Activated CD4-positive, alpha-beta T cell treated with anti-CD3 and anti-CD28 coated beads, Interleukin-2, amount 50 U/mL, for 1 hour (primary cell): ENCODE data around the gene NGF.
"Not testable (repeated sequence)": the region's sequence is repeated elsewhere in the genome, so short reads cannot be mapped to it uniquely, and the experiment has no call there.

Experiments used
- DNase-seq: peaks from one replicate; pipeline ENCODE4 v3.0.0-alpha.2; 2020

NGF gene

DNA sequence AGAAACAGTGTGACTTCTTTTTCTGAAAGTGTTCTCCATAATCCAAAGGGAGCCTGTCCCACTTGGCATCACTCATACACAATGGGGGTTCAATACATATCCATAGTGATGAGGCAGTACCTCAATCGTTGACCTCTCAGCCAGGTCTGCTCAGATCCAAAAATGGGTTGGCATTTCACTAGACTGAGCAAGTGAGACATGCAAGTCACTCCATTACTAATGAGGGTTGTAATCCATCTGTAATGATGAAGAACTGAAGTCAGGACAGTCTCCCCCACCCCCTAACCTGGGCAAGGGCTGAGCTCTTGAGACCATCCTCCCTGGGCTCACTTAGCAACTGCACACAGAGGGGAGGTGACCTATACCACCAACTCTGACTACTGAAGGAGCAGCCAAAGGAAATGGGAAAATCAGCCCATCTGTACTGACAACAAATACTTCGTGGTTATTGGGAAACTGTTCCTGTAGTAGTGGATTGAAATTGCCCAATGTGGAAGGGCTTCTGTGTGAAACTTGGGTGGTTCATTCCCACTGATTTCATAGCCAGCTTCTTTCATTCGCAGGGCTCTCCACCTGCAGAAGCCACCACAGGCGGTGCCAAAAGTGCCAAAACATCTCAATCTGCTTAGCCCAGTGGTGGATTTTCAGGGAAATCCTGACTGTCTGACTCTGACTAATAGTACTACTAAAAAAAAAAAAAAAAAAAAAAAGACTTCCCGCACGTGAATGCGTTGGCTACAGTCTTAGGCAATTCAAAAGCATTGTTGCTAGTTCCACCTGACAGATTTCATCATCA is 5.0 kb downstream of the NGF start:
- no peak for DNase-seq

DNA sequence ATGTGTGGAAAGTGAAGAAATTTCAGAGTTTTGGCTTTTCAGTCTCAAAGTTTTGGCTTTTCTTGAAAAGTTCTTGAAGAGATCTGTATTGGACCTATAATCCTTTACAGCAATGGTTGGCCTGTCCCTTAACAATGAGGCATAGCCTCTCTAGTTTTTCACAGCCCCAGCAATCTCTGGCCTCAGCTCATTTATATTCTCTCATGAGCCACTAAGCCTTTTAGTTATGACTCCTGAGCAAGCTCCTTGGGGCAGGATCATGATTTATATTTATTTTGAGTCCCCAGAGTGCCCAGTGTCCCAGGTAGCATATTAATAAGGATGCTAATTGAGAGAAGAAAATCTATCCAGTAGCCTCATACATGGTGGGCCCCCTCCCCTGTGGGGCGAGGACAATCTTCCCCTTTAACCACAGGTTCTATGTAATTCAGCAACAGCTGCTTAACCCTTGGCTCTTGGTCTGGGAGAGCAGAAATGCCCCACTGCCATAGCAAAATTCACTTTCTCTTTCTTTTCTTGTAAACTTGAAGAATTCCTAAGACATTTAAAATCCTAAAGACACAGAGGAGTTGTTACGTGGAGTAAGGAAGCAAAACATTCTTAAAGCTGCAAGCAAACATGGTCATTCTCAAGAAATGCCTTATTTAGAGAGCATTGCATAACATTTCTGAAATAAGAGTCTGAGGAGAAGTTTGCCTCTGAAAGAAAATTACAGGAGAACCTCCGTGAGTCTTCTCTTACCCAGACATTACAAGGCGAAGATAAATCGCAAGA is 6.3 kb downstream of the NGF start:
- DNase-seq, result no peak

DNA sequence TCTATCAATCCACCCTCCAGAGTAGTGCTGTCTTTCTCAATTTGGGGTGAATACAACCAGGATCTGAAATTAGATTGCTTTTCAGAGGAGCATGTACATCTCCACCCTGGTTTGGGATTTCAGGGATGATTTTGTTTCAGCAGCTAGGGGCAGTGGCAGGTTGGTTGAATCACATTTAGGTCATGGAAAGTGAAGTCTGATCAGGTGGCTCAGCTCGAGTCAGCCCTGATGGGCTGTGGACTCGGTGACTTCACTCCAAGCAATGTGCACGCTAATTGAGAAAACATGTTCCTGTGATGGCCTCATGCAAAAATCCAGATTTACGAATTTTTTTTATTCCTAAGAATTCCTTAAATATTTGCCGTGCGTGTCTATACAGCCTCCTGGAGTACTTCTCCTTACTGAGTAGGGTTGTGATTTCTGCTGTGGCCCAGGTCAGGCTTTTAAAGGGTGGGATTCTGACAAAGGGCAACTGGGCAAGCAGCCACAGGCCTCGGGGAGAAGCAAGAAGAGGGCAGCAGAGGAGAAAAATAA is 7.5 kb downstream of the NGF start:
- DNase-seq, result no peak

DNA sequence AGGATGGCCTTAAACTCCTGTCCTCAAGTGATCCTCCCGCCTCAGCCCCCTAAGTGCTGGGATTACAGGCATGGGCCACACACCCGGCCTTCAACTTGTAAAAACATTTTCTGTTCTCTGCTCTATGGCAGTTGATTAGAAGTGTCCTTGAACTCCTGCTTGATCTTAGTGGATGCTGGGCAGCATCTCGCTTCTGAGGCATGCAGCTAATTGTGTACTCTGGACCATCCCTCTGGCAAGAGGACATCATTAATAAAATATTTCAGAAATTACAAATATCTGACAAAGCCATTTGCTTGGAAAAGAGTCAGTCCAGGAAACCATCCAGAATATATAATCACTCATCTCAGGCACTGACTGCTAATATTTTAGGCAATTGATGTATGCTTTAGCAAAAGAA is 8.1 kb downstream of the NGF start:
- no peak for DNase-seq

DNA sequence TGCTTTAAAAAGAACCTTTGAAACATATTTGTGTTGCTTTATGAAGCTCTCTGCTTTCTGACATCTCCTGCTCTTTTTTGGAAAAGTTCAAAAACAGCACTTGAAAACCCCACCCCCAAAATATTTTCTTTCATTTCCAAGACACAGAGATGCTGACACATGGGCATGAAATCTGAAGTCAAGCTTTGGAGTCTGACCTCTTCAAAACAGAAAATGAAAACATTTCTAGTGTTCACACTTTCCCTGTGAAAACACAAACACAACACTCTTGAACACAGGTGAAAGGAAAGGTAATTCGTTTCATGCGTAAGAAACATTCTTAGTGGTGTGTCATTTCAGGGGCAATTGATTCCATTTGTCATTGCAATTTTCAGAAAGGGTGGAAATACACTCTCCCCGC is 10.8 kb downstream of the NGF start:
- DNase-seq, result no peak

DNA sequence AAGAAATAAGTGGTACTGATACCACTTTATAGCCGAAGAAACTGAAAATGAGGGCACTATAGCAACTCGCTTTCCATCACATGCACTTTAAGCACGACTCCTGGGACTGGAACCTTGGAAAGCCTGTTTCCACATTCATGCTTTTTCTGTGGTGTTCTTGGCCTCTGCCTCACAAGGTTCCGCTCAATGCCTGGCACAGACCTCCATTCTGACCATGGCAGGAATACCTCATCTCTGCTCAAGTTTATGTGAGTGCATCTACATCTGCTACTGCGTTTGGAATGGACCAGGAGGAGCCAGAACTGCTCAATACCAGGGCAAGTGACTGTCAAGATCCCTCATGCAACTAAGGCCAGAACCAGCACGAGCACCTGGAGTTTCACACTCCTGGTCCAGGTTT is 11.6 kb downstream of the NGF start:
- no peak for DNase-seq

DNA sequence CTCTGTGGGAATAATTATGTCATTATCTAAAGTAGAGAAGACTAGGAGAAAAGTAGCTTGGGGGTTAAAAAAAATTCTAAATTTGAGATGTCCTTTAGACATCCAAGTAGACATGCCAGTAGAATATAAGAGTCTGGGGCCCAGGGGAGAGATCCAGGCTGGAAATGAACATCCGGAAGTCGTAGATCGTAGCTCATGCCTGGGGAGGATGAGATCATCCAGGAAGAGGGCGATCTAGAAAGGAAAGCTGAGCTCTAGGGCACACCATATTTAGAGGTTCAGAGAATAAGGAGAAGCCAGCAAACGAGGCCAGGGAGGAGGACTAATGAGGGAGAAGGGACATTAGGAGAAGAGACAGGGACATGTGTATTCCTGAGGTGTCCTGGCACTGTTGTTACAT is 12.2 kb downstream of the NGF start:
- DNase-seq, result no peak

DNA sequence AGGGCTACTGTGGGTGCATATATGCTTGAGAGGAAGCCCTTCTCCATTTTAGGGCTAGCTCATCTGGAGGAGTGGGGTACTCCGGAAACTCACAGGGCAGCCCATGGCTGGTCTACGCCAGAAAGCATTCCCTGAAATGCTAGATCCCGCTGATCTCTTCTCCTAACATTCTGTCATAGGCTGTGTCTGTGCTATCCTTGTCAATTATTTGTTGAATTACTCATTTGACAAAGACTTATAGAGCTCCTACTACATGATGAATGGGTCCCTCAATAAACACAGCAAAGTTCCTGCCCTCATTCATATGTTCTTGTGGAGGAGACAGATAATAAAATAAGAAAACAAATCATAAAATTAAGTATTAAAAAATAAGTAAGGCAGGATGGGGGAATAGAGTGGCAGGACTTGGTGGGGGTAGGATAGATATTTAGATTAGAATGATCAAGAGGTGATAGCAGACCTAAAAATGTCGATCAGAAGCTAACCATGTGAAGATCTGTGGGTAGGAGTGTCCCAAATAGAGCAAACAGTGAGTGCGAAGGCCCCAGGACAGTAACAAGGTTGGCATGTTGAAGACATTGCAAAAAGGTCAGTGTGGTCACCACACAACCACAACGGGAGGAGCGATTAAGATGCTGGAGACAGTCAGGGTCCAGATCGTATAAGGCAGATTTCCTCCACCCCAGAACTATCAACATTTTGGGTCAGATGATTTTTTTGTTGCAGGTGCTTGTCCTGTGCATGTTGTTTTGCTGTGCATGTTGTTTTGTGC is 13.2 kb downstream of the NGF start:
- no peak for DNase-seq

DNA sequence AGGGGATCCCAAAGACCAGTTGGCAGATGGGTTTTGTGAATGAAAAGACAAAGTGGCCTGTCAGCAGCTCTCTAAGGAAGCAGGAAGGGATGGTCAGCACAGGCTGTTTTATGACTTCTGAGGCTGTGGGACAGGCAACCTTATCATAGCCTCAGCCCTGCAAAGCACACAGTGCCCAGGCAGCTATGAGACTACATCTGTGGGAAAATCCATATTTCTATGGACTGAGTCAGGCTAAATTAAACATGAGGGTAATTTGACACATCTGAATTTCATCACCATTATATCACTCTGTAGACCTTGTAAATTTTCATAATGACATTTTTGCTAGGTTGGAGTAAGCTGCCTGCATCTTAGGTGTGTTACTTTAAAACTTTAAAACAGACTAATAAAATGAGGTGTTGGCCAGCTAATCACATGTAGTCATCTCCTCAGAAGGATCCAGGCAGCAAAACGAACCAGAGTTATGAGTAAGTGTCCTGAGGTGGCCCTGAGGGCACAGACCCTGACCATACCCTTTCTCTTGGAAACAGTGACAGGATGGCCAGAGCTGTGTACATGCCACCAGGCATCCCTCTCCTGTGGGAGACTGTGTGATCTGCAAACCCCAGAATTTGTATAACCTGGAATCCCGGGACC is 14.6 kb downstream of the NGF start:
- DNase-seq, result no peak

DNA sequence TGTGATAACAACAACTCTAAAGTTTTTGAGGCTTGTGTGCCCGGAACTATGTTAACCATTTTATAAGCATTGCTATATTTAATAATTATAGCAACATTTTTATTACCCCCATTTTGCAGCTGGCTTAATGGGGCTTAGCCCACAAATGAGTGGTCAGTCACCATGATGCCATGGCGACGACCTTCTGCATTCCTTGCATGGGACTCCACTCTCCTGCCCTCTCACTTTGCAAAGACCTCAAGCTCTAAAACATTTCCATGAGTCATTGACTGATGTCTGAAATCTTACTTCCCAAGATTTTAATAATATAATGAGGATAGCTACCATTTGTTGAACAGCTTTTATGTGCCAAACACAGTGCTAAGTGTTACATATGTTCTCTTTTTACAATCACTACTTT is 15.4 kb downstream of the NGF start:
- no peak for DNase-seq

DNA sequence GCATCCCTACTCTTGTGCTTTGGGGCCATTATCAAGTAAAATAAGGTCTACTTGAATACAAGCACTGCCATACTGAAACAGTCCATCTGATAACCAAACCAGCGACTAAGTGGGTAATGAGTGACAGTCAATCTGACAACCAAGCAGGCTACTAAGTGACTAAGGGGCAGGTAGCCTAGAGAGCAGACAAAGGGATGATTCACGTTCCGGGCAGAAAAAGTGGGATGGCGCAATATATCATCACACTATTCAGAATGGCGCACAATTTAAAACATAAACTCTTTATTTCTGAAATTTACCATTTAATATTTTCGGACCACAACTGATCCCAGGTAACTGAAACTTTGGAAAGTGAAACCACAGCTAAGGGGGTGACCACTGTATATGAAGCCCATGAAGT is 17.7 kb downstream of the NGF start:
- no peak for DNase-seq

DNA sequence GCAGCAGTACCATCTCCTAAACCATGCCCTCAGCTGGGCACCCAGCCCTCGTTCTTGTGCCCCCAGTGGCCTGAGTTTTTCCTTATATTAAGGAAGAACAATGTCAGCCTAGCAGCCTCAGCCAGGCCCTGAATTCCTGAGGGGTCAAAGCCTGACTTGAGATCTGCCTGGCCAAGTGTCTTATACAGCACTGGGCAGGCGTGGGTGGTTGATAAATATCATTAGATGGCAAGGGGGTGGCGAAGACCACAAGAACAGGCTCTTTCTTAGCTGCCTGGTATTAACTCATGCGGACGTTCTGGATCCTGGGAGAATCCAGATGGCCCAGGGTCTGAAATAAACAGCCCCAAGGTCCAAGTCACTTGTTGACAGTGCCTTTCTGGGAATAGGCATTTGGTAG is 18.3 kb downstream of the NGF start:
- DNase-seq, result no peak

DNA sequence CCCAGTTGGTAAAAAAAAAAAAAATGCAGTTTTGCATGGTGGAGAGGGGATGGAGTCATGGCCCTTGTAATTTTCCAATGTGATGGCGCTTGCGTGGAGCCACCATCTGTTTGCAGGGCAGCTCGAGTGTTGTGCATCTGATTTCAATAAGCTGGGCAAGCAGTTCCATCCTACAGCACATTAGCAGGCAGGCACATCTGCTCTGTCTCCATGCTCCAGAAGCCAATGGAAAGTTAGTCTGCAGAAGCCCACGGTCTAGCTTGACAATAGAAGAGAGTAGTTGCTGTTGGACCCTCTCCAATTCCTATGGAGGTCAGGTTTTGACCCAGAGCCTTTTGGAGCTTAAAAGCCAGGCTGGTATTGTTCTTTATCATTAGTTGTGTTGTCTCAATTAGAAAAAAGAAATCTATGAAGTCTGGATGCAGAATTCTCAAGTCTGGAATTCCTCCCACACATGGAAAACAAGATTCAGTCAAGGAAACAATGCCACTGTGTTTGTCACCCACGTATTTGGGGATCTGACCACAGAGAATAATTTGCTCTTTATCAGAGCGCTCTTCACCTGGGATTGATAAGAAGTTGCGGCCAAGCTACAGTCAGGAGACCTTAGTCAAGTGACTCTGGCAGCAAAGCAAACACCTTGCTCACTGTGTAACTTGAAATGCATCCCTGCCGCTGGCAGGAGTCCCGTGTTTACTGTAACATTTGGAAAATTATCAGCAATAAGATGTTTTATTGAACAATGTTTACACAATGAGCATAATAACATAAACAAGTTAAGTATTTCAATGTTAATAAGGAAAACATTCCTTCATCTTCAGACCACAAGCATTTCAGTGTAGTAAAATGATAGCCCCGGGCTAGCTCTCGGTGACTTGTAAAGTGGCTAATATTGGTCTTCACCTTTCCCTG is 20.7 kb downstream of the NGF start:
- DNase-seq, result no peak

DNA sequence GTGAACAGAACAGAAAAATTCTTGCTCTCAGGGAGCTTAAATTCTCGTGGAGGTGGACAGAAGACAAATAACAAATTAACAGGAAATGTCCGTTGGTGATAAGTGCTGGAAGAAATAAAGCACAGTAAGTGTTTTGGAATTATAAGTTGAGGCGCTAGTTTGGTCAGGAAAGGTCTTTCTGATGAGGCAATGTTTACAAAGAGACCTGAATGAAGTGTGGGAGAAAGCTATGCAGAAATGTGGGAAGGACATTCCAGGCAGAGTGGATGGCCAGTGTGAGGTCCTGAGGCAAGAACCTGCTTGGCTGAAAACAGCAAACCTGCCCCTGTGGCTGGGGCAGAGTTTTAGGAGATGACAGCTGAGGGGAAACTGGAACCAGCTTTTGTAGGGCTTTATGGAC is 23.3 kb downstream of the NGF start:
- DNase-seq, result no peak

DNA sequence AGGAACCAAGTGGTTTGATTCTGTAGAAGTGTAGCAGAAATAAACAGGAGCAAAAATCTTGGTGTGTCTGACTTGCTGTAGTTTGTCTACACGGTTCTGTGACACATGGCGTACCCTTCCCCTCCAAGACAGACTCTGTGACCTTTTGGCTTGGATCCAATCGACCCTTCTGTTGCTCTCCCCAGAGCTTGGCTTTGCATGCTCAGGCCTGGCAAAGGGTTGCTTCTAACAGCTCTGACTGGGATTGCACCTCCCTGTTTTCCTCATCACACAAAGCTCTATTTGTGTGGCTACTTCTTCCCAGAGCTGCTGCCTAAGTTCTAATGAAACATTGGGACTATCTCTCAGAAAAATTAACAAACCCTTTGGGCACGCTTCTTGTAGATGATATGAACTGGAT is 24.0 kb downstream of the NGF start:
- no peak for DNase-seq

DNA sequence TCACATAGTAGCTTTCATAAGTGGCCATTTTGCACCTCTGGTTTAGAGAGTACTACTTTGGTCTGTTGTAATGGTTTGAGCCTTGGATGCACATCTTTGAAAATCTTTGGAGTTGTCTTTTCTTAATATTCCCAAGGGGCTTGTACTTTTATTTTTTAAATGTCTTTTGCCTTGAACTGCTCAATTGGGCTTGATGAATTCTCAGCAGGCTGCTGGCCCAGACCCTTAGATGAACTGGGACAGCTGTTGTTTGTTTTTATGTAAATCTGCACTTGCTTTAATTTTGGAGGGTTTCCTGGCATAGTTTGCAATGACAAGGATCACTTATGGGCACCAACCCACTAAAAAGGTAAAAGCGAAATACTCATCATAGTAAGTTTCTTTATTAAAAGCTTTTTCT is 24.9 kb downstream of the NGF start:
- no peak for DNase-seq

DNA sequence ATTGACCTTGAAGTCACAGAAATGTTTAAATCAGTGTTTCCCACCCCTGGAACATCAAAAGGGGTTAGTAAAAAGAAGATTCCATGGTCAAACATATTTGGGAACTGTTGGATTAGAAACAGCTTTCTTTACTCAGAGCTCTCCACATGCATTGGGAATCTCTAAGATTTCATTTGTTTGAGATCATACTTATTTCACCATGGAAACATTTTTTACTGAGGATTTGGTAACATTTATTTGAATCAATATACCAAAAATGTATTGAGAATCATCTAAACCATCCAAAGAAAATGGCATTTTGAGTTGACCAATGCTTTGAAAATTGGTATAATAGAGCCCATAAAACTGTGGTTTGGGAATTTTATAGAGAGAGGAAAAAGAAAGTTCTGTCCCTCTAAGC is 25.3 kb downstream of the NGF start:
- no peak for DNase-seq

DNA sequence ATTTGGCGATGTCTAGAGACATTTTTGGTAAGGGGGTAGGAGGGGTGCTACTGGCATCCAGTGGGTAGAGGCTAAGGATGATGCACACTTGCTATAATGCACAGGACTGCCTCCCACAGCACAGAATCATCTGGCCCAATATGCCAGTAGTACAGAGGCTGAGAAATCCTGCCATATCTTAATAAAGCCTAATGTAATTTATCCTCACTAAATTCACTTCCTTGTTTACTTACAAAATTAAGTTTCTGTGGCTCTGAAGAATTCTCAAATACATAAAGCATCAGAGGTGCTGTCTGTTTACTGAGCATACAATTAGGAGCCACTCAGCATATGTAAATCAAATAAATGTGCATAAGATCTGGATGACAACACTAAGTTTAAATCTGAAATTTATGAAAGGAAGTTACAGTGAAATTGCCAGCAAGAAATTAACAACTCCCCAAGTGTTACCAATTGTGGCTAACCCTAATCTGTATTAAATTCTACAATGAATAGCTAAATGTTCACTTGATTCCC is 26.5 kb downstream of the NGF start:
- no peak for DNase-seq

DNA sequence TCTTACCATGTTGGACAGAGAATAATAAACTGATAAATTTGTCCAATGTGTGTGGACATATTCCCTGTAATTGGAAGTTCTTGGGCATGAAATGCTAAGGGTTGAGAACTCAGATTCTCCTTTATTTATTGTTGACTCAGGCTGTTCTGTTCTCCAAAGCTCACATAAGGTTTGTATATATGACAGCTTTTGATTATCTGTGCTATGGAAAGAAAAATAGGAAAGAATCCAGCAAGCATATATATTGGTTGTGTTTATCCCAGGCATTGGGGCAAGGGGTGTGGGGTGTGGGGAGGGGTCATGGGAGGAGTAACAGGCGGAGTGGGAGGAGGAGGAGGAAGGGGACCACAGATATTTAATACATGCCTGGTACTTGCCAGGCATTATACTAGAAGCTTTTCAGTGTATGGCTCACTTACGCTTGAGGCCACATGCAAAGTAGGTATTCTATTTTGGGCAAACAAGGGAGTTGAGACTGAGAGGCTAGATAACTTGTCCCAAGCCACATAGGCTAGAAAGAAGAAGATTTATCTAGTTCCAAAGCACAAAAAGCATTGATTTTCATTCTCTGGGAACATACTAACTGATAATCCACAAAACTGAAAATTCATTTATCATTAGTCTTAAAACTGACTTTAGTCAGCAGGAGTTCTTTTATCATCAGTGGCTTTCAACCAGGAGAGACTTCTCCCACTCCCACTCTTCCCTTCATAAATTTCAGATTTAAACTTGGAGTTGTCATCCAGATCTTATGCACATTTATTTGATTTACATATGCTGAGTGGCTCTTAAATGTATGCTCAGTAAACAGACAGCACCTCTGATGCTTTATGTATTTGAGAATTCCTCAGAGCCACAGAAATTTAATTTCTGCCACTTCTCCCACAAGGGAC is 27.2 kb downstream of the NGF start:
- no peak for DNase-seq

DNA sequence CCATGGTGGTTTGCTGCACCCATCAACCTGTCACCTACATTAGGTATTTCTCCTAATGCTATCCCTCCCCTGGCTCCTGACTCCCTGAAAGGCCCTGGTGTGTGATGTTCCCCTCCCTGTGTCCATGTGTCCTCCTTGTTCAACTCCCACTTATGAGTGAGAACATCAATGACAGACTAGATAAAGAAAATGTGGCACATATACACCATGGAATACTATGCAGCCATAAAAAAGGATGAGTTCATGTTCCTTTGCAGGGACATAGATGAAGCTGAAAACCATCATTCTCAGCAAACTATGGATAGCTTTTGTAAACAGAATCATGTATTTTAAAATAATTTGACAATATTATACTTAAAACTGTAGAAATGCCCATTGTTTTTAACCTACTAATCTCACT is 28.5 kb downstream of the NGF start:
- DNase-seq, result not testable (repeated sequence)

DNA sequence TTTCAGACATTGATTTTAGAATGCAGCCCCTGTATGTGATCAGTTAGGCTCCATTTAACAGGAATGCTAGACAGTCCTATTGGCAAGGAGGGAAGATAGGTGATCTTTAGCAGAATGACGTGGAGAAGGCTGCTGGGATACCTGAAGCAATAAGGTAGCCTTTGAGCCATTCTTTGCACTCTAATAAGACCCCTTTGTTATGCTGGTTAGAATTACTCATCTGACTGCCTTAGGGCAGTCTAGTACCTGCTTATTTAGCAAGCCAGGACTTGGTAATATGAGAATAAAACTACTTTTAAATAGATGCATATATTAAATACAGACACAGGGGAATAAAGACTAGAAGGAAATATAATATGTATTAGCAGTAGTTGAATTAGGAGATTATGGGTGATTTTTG is 29.1 kb downstream of the NGF start:
- no peak for DNase-seq
